Neural progenitor cell (in vitro differentiated cells): ENCODE results near the gene TNXB.
"Not testable (repeated sequence)": the region's sequence is repeated elsewhere in the genome, so short reads cannot be mapped to it uniquely, and the experiment has no call there.

ENCODE experiments used
- EZH2phosphoT487 ChIP-seq: fragments of 200-600 bp; sonication (generic); IDR thresholded peaks from 2 replicates; pipeline ENCODE4 v1.6.1; 2017; ENCODE audit warnings: antibody characterized with exemption
- TF ChIP-seq, protein P1 (sequence below): fragments of 200-600 bp; sonication (generic); IDR thresholded peaks from 2 replicates; pipeline ENCODE4 v1.5.1; 2017; ENCODE audit warnings: antibody characterized with exemption, mild to moderate bottlenecking

DNA sequence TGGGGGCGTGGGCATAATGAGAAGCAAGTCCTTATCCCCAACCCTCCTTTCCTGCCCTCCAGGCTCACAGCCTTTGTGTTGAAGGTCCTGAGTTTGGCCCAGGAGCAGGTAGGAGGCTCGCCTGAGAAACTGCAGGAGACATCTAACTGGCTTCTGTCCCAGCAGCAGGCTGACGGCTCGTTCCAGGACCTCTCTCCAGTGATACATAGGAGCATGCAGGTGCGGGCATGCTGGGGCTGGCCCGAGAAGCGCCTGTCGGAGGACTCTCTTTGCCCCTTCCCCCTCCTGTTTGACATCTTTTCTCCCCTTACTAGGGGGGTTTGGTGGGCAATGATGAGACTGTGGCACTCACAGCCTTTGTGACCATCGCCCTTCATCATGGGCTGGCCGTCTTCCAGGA lies 80.5 kb downstream of the TNXB start:
- TF ChIP-seq, protein P1, sequence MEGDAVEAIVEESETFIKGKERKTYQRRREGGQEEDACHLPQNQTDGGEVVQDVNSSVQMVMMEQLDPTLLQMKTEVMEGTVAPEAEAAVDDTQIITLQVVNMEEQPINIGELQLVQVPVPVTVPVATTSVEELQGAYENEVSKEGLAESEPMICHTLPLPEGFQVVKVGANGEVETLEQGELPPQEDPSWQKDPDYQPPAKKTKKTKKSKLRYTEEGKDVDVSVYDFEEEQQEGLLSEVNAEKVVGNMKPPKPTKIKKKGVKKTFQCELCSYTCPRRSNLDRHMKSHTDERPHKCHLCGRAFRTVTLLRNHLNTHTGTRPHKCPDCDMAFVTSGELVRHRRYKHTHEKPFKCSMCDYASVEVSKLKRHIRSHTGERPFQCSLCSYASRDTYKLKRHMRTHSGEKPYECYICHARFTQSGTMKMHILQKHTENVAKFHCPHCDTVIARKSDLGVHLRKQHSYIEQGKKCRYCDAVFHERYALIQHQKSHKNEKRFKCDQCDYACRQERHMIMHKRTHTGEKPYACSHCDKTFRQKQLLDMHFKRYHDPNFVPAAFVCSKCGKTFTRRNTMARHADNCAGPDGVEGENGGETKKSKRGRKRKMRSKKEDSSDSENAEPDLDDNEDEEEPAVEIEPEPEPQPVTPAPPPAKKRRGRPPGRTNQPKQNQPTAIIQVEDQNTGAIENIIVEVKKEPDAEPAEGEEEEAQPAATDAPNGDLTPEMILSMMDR, result not testable (repeated sequence)
- not testable (repeated sequence) for TF ChIP-seq EZH2phosphoT487
